HT-29 (cell line): ENCODE measurements around the gene PSTPIP2. TPM values are rescaled to one million over a fixed set of nuclear protein-coding genes. Genes with fewer than 3 reads are reported as not detected.
"Not testable (repeated sequence)": the region's sequence is repeated elsewhere in the genome, so short reads cannot be mapped to it uniquely, and the experiment has no call there.

Experiments
- DNase-seq: peaks from one replicate; pipeline ENCODE4 v3.0.0-alpha.2; 2015; ENCODE audit warnings: low spot score
- total RNA-seq: library from RNA; depleted of rRNA; stranded (reverse); fragments of >200 nt; shearing (Covaris generic); gene quantifications from 2 replicates; pipeline ENCODE4 v1.2.3, GENCODE V29; 2014

PSTPIP2 gene
- total RNA-seq, 1 experiment from 2014 or later, result 0.13 TPM

DNA sequence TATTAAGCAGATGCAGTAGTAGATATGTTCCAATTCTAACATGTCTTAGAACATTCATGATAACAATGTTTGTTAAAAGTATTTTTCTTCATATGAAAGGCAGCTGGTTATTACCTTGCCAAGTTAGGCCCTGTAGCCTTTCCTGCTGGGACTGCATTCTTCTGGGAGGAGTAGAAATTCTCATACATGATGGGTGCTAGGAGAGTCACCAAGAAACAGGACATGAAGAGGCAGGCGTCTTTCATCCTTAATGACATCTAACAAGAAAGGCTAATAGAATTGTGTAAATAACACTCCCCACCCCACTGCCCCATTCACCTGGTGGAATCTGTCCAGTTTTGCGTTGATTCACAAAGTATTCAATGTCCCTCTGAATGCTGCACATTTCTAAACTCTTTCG, 80.3 kb downstream of the PSTPIP2 start:
- DNase-seq, result no peak

DNA sequence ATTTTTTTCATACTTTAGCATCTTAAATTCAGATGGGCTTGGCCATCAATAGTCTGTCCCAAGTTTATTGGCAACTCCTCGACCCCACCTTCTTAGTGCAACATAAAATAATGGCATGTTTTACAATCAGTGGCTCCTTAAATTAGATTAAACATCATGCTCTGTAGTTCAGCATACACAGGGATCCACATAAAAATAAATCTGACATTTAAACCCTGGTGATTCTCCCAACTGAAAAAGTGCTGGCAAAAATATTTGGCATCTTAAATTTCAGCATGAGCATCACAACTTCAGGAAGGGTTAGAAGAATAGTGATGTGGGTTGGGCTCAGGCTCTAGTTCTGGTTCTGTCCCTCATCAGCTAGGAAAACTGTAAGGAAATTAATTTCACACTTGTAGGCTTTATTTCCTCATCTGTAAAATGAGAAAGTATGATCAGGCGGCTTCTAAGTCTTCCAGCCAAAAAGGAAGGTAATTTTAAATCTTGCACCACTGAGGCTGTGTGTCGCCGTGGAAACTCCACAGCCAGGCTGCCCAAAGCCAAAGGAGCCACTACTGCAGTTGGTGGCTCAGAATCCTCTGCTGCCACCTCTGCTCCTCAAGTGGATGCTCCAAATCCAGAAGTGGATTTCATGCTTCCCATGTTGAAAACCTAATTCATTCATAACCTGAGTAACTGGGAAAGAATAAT, 87.4 kb downstream of the PSTPIP2 start:
- no peak for DNase-seq

DNA sequence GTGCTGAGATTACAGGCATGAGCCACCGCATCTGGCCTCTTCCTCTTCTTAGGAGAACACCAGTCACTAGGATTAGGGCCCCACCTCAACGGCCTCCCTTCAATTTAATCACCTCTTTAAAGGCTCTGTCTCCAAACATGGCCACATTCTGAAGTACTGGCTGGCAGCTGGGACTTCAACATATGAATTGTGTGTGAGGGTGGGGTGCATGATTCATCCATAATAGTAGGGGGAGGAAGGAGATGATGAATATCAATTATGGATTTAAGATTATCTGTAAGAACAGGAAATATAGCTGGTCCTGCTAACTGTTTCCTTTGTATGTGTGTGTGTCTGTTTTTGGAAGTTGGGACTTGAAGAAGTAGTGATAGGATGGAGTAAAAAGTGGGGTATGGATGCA, 90.2 kb downstream of the PSTPIP2 start:
- no peak for DNase-seq

DNA sequence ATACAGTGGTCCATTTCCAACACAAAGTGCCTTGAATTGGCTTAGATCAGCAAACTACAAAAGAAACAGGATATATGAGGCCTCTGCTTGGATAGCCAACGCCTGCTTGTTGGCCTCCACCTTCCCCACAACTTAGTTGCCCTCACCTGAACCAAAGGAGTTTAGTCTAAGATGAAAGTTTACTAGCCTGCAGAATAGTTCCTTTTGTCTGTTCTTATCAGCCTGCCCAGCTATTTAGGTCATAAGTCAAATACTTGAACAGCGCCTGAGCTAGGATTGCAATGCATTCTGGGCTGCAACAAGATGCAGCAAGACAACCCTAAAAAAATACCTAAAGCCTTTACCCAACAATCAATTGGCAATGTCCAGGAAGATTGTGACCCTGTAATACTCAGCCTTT, 91.8 kb downstream of the PSTPIP2 start:
- no peak for DNase-seq

DNA sequence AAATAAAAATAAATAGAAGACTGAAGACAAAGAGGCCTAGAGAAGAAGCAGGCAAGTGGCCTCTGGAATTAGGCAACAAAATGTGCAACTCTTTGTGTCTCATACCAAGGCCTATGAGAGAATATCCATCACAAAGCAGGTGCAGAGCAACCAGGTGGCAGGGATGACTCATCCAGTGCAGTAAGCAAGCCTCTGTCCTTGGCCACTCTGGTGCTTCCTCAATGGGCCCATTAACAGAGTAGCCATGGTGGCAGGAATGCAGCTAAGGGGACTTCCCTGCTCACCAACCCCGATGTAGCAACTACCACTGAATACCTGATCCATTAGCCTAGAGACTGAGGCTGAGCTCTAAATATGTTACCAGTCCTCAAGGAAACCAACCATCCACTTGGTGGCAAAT, 94.0 kb downstream of the PSTPIP2 start:
- DNase-seq, result peak; percentile 3

DNA sequence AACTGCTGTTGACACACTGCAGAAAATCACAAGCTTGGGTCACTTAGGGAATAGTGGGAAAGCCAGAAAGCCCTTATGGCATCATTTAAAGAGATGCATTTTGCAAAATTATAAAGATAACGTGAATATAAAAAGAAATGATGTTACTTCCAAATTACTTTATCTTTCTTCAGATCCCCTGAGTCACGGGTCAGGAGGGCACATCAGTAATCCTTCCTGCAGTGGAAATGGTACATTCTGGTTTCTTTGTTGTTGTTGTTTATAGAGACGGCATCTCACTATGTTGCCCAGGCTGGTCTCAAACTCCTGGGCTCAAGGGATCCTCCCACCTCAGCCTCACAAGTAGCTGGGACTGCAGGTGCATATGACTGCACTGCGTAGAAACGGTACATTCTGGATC, 95.1 kb downstream of the PSTPIP2 start:
- no peak for DNase-seq

DNA sequence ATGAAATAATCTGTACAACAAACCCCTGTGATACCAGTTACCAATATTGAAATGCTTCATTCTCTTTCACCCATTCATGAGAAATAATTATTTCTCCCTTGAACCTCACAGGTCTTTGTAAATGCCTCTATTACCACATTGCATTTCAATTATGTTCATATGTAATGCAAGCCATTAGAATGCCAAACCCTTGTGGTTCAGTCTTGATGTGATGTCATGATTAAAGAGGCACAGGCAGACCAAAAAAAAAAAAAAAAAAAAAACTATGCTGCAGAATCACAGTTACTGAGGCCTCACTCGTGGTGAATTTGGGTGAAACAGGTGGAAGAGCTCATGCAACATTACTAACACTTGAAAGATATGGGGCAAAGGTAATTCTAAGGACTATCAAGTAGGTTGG, 95.5 kb downstream of the PSTPIP2 start:
- no peak for DNase-seq

DNA sequence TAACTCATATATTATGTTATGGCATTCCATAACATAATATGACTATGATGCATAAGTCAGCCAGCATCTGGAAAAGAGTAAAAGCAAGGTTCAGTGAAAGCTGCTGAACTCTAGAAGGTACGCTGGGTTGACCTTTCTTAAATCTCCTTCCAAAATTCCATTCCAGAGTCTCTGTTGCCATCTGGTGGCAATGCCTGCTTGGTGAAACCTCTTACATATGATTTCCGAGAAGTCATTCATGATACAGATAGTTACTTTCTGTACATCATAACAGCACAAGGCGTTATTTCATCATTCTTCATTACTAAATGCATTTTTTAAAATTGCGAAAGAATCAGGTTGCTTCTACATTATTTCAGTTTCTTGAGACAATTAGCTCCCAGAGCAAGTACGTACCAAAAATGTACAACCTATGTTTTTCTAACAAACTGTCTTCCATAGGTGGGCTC, 97.9 kb downstream of the PSTPIP2 start:
- peak; percentile 64 for DNase-seq

DNA sequence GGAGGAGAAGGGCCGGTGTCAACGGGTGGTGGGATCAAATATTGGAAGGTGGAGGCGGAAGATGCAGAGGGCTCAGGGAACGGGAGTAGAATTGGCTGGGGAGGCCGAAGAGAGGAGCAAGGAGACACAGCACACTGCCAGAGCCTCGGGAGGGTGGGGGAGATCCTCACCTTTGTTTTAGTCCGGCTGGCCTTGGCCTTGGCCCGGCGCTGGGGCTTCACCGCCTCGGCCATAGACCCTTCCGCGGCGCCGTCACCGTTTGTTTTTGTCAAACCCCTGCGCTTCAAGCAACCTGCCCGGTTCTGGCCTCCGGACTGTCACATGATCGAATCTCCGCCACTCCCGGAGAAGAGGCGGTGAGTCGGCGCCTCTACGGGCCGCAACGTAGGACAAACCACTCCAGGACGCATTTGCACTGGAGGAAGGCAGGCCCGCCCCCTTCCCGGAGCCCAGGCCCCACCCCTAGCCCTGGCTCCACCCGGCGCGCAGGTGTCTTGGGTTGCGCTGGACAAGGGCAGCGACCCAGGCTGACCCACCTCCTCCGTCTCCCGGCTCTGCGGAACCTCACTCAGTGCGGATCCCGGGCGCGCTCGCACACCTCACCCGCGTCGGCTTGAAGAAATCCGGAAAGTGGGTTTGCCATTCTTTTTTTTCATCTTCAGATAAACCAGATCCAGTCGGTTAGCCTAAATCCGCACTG, 104.9 kb downstream of the PSTPIP2 start, which contains the start of gene EPG5:
TSS of gene EPG5 (minus strand) at position 323 of the 700 bp plus-strand sequence. CDS start at position 233, 90 bp downstream.
- peak; percentile 87 for DNase-seq

DNA sequence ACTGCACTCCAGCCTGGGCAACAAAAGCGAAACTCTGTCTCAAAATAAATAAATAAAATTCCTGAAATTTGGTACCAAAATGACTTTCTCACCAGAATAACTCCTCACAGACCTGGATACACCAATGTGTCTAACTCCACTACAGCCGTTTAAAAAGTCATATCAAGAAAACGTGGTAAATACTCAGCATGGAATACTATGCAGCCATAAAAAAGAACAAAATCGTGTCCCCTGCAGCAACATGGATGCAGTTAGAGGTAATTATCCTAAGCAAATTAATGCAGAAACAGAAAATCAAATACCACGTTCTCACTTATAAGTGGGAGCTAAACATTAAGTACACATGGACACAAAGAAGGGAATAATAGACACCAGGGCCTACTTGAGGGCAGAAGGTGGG, 107.1 kb downstream of the PSTPIP2 start:
- not testable (repeated sequence) for DNase-seq

DNA sequence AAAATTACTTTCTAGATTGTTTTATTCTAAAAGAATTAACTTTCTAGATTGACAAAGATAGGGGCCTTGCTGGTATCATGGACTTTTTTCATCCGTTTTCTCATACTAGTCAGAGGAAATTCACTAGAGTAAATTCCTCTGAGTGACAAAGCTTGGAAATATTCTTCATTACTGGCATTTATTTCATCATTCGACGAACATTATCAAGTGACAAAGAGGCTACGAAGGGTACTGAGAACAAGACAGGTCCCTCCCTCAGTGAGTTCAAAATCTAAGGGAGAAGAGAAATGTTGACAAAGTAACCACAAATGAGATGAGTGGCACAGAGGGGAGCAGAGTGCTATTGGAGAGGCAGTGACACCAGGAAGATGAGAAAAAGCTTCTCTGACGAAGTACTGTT, 109.2 kb downstream of the PSTPIP2 start:
- DNase-seq, result no peak

DNA sequence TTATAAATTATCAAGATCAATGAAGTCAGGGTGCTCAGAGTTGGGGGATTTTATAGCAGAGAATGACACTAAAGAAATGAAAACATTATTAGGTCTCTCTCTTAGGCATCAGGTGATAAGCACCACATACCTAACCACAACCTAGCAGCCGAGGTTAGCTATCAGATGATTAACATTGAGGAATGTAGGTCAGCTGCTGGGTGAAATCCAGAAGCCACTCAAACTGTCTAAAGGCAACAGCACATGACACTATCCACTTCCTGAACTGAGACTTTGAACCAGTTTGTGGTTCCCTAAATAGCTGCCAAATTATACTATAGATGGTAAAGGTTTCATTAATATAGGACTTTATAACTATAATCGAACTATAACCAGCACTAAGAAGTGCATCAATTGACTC, 109.6 kb downstream of the PSTPIP2 start:
- DNase-seq, result no peak

DNA sequence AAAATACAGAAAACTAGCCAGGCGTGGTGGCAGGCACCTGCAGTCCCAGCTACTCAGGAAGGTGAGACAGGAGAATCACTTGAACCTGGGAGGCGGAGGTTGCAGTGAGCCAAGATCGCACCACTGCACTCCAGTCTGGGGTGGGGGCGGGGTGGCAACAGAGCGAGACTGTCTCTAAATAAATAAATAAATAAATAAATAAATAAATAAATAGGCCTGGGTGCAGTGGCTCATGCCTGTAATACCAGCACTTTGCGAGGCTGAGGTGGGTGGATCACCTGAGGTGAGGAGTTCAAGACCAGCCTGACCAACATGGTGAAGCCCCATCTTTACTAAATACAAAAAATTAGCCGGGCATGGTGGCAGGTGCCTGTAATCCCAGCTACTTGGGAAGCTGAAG, 112.6 kb downstream of the PSTPIP2 start:
- not testable (repeated sequence) for DNase-seq

DNA sequence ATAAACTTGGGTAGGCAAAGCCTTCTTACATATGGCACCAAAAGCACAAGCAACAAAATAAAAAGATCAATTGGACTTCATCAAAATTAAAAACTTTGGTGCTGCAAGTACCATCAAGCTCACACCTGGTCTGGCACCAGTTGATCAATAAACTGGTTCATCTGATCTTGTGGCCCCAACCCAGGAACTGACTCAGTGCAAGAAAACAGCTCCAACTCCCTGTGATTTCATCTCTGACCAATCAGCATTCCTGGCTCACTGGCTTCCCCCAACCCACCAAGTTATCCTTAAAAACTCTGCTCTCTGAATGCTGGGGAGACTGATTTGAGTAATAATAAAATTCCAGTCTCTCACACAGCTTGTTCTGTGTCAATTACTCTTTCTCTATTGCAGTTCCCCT, 113.3 kb downstream of the PSTPIP2 start:
- no peak for DNase-seq

DNA sequence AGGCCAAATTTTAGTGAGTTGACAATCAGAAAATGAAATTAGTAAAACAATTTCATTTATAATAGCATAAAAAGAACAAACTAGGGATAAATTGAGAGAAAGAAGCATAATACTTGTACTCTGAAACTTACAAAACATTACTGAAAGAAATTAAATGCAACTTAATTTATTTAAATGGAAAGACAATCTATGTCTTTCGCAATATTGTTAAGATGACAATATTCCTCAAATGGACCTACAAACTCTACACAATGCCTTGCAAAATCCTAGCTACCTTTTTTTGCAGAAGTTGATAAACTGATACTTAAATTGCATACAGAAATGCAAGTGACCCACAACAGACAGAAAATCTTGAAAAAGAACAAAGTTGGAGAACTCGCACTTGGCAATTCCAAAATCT, 114.0 kb downstream of the PSTPIP2 start:
- DNase-seq, result no peak

DNA sequence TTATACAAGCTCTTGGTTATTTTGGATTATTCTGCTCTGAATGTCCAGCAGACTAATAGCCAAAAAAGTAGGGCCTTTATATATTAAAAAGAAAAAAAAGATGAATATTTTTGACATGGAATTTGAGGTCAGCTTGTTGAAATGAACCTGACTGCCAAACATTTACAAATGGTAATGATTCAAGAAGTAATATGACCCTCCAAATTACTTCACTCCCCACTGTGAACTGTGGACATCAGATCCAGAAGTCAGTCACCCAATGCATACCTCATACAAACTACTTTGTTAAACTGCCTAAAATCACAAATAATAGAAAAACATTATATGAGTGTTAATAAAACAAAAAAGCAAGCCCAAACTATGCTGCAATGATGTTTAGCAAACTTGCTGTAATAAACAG, 115.0 kb downstream of the PSTPIP2 start:
- no peak for DNase-seq

DNA sequence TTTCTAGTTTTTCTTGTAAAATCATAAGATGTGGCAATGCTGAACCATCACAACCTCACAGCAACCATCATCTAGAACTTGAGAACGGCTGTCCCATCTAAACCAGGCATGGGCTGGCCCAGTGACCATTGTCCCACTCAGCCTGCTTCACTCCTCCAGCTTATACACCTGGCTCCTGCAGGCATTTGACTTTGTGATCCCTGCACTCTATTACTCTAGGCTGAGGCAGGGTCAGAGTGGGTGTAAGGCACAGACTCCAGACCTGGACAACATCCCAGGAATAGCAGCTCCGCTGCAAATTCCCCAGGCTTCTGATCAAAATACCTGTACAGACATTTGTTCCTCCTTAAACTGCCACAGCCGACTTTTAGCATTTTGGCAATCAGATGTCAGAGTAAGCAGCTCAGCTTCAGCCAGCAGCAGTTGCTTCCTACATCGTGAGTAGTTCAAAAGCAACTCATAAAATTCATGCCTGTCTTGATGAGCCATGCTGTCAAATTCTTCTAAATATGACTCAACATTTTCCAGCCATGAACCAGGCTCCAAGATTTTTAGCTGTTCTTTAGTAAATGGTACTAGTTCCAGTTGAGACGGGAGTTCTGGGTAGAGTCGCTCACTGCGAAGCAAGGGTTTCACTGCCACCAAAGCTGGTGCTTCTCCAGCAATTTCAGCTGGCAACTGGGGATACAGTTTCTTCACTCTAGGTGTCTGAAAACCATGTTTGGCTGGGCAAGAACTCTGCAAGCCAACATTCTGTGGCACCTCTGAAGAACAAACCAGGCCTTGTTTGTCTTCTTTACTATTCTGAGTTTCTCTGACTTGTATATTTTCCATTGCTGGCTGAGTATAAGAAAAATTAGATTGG, 117.8 kb downstream of the PSTPIP2 start:
- no peak for DNase-seq

DNA sequence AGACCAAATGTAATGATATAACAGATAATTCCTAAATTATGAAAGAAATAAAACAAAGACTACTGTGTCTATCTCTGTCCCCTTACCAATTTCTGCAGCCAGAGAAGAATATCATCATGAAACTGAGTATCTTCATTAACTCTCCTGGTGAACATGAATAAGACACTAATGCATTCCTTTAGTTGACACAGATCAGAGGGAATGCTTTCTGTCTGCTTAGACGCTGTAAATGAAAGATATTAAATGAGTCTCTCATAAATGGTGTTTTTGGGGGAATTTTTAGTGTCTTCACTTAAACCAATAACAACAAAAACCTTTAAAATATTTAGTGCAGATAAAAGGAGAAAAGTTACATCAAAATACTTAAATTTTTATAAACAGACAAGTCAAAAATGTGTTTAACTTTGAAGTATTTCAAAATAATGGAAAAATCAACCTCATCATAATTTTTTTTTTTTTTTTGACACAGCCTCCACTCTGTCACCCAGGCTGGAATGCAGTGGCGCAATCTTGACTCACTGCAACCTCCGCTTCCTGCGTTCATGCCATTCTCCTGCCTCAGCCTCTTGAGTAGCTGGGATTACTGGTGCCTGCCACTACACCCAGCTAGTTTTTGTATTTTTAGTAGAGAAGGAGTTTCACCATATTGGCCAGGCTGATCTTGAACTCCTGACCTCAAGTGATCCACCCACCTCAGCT, 120.9 kb downstream of the PSTPIP2 start:
- DNase-seq, result no peak

DNA sequence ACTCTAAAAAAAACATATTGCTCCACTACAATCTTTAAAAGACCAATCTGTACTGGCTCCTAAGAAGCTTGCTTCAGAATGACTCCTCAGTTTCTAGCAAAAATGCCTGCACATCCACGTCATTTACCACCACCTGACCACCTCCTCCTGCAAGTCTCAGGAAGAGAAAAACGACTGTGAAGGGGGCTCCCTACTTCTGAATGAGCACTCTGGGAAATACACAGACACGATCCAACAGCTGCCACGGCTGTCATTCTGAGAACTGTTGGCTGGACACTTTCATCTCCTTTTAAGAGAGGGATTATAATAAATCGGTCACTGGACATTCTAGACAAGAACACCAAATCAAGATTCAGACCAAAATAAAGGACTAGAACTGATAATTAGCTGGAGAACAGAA, 126.4 kb downstream of the PSTPIP2 start:
- no peak for DNase-seq

DNA sequence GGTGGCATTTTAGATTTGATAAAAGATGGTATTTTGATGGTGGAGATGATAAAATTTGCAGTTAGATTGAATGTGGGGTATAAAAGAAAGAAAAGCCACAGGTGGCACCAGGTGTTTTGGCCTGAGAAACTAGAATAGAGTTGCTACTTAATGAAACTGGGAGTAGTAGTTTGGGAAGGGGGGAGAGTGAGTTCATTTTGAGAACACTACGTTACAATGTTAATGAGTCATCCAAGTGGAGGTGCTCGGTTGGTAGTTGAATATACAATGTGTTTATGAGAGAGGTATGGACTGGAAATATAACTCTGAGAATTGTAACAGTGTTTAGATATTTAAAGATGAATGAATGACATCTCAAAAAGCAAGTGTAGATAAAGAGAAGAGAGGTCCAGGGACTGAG, 131.3 kb downstream of the PSTPIP2 start:
- DNase-seq, result no peak

DNA sequence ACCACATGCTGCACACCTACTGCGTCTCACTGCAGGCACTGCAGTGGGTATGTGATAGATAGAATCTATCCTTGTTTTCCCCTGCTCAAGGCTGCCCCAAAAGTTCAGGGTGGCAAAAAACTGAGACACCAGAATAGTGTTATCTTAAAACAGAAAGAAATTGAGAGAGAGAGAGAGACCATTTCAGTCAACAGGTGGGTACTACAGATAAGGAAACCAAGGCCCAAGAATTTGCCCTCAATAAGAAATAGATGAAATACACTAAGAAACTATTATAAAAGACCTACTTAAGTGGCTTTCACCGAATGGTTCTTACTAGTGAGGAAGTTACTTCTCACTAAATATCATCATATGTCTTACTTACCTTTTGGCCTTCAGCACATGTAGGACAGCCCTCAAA, 132.8 kb downstream of the PSTPIP2 start:
- DNase-seq, result no peak

DNA sequence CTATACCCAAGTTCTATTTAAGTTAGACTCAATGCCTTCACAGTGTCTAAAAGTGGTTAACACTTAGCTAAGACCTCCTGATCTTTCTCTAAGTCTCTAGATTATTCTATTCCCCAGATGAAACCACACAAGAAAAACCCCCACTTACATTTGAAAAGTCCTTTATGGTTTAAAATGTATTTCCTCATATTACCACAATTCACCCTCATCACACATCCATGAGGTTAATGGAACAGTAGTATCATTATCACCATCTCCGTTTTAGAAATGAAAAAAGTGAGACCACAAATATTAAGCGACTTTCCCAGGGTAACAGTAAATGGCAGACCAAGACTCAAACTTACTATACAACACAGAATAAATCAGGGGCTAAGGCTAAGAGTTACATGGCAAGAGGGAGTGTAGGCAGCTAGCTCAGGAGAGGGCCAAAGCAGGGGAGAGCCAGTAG, 133.5 kb downstream of the PSTPIP2 start:
- DNase-seq, result no peak
